ELR (cell line): ENCODE data around the gene BAZ2A.
"Not testable (repeated sequence)": the region's sequence is repeated elsewhere in the genome, so short reads cannot be mapped to it uniquely, and the experiment has no call there.

ENCODE experiments used
- DNase-seq: peaks from one replicate; pipeline ENCODE4 v3.0.0-alpha.2; 2015; ENCODE audit warnings: low read depth

BAZ2A gene

GRCh38 chr12:56630180-56630632 is at the start of gene BAZ2A:
BAZ2A (minus strand) TSS chr12:56630326; CDS start chr12:56617530, 12,796 bp downstream.
- DNase-seq = peak; percentile 89

- DNase-seq = no peak
These were observed 48.7 kb upstream of the BAZ2A start for GRCh38 chr12:56678852-56679251.

DNA sequence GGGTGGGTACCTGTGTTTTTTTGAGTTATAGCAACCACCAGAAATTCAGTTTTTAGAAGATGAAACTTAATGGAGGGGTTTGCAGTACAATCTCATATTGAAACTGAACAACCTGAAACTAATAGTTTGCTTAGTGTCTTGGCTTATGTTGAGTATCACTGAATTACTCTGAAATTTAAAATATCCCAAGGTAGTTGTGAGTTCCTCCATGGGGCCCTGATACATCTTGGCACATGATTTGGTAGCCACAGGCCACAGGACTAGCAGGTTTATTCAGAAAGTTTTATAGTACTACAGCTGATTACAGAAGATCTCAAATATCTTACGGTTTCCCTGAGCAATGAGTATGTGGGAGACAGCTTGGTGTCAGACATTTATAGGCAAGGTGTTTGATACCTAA is 47.6 kb upstream of the BAZ2A start:
- no peak for DNase-seq

DNA sequence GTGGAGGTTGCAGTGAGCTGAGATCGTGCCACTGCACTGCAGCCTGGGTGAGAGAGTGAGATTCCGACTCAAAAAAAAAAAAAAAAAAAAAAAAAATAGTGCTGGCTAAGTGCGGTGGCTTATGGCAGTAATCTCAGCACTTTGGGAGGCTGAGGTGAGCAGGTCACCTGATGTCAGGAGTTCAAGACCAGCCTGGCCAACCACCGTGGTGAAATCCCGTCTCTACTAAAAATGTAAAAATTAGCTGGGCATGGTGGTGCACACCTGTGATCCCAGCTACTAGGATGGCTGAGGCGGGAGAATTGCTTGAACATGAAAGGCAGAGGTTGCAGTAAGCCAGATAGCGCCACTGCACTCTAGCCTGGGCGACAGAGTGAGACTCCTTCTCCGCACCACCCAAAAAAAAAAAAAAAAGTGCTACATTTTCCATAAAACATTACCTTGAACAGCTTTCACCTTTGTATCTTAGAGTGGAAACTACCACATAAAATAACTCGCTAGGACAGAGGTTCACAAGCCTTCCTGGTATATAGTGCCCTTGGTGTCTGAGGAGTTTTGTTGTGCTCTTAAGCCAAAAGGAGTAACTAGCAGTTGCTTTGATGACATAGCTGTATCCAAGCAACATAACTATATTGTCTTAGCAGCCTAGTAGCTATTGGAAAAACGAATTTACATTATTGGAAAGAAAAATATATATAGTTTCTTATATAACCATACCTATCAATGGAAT is 46.9 kb upstream of the BAZ2A start:
- no peak for DNase-seq

DNA sequence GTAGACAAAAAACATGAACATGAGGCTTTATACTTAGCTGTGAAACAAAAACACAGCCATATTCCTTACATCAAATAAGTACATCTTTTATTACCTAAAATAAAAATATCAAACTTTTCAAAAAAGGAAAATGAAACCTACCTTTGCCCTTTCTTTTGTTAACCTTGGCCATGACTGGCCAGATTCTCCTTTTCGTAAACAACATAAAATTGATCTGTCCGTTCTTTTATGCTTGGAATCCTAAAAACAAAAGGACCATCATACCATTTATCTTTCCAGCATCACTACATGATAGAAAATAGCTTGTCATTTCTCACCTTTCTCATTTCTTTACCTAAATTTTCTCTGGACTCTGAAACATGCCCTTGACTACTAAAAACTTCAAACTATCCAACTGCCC is 41.5 kb upstream of the BAZ2A start:
- no peak for DNase-seq

GRCh38 chr12:56670836-56671235 is 40.7 kb upstream of the BAZ2A start:
- no peak for DNase-seq

GRCh38 chr12:56668197-56668457 is 38.0 kb upstream of the BAZ2A start:
- no peak for DNase-seq

- DNase-seq = no peak
These were observed 32.0 kb upstream of the BAZ2A start for GRCh38 chr12:56661979-56662638.

GRCh38 chr12:56661560-56661959 is 31.4 kb upstream of the BAZ2A start:
- DNase-seq = no peak

- DNase-seq = no peak
These were observed 28.8 kb upstream of the BAZ2A start for GRCh38 chr12:56658921-56659320.

- DNase-seq = no peak
These were observed 27.6 kb upstream of the BAZ2A start for GRCh38 chr12:56657416-56658379.

DNA sequence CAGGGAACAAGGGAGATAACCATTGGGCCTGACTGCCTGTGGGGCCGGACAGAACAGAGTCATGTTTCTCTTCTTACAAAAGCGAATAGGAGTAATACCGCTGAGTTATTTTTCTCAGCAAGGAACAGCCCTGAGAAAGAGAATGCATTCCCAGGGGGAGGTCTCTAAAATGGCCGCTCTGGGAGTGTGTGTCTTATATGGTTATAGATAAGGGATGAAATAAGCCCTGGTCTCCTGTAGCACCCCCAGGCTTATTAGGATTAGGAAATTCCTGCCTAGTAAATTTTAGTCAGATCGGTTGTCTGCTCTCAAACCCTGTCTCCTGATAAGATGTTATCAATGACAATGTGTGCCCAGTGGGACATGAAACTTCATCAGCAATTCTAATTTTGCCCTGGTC is 23.7 kb upstream of the BAZ2A start:
- DNase-seq = not testable (repeated sequence)

DNA sequence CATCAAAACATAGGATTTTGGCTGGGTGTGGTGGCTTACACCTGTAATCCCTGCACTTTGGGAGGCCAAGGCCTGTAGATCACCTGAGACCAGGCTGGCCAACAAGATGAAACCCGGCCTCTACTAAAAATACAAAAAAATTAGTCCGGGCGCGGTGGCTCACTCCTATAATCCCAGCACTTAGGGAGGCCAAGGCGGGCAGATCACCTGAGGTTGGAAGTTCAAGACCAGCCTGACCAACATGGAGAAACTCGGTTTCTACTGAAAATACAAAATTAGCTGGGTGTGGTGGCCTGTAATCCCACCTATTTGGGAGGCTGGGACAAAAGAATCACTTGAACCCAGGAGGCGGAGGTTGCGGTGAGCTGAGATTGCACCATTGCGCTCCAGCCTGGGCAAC is 17.9 kb upstream of the BAZ2A start:
- not testable (repeated sequence) for DNase-seq

DNA sequence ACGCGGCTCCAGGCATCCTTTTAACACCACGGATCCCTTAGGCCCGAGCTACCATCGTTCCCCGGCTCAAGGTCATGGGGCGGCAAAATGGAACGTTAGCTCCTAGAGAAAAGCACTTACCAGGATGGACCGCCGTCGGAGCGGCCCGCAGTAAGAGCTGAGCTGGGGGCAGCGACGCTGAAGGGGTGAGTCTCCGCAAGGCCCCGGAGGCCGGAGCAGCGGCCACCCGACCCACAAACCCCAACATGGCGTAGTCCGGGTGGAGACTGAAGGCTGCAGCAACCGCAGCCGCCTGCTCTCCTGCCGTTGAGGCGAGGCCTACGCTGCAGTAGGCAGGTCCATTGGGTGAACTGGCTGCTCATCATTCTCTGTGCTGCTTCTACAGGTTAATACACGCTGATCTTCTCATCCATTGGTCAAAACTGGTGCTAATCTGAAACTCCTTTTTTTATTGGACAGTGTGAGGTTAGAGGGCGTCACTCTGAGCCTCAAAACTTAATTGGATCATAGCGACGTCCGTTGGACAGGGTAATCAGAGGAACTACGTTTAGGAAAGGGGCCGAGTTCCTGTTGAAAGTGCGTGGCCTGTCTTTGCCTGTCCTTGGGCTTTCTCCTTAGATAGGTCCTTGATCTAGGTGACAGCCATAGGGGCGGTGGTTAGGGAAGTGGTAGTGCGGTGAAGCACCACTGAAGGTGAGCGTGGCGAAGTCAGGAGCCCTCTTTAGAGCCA is 15.8 kb upstream of the BAZ2A start, which contains the start of gene ATP5F1B:
TSS of gene ATP5F1B (minus strand) at position 268 of the 730 bp plus-strand sequence. CDS start at position 247, 21 bp downstream.
- DNase-seq = peak; percentile 100

DNA sequence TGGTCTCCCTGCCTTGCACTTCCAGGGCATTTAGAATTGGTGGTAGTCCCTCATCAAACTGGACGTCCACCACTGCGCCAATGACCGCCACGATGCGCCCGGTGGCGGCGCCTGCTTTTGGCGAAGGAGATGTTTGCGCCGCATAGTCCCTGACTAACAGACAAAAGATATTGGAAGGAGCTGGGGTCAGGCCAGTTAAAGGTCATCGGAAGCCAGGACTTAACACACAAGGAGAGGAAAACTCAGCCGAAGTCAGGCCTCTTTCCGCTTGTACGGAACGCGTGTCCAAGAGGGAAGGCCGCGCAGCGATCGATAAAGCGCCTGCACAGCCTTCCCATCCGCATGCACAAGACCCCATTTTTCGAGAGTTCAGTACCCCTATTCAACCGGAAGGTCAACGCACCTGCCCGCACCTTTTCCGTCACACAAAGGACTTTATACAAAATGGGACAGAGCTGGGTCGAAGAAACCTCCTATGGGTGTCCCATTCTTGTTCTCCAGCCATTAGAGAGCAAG is 15.1 kb upstream of the BAZ2A start:
- peak; percentile 38 for DNase-seq

DNA sequence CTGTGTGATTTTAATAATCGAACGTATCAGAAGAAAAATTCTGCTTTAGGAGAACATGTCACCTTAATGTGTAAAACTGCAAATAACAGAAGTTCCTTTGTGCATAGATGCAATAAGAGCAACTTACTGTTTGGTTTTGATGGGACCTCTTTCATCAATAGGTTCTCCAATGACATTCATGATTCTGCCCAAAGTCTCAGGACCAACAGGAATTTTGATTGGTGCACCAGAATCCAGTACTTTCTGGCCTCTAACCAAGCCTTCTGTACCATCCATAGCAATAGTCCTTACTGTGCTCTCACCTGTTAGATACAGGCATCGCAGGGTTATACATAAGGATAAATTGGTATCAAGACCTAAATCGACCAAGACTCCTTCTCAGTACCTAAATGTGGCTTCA is 14.5 kb upstream of the BAZ2A start:
- DNase-seq = peak; percentile 46

DNA sequence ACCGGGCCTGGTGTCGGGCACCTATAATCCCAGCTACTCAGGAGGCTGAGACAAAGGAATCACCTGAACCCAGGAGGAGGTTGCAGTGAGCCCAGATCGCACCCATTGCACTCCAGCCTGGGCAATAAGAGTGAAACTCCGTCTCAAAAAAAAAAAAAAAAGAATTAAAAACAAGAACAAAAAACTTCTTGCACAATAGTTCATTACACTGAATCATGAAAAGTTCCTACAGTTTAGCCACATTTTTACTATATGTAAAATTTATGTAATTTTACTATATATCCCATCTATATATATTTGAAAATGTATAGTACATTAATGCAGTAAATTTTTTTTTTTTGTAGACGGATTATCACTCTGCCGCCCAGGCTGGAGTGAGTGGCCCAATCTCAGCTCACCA is 11.1 kb upstream of the BAZ2A start:
- no peak for DNase-seq

- DNase-seq = no peak
These were observed 7.5 kb upstream of the BAZ2A start for GRCh38 chr12:56637621-56638020.

- DNase-seq = peak; percentile 100
These were observed 6.8 kb upstream of the BAZ2A start for GRCh38 chr12:56636675-56637540.

- DNase-seq = peak; percentile 89
These were observed 5.9 kb upstream of the BAZ2A start for GRCh38 chr12:56635806-56636674.
